NCI-H345 treated with DMSO at 0.1 percent for 48 hours (cell line): ENCODE results near the gene TP53I13.
"Not testable (repeated sequence)": the region's sequence is repeated elsewhere in the genome, so short reads cannot be mapped to it uniquely, and the experiment has no call there.

Source experiments
- DNase-seq: peaks from one replicate; lab custom pipeline; 2025; ENCODE audit not compliant: unreplicated experiment; lab: John Stamatoyannopoulos, UW

The TP53I13 gene, protein sequence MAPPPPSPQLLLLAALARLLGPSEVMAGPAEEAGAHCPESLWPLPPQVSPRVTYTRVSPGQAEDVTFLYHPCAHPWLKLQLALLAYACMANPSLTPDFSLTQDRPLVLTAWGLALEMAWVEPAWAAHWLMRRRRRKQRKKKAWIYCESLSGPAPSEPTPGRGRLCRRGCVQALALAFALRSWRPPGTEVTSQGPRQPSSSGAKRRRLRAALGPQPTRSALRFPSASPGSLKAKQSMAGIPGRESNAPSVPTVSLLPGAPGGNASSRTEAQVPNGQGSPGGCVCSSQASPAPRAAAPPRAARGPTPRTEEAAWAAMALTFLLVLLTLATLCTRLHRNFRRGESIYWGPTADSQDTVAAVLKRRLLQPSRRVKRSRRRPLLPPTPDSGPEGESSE

DNA sequence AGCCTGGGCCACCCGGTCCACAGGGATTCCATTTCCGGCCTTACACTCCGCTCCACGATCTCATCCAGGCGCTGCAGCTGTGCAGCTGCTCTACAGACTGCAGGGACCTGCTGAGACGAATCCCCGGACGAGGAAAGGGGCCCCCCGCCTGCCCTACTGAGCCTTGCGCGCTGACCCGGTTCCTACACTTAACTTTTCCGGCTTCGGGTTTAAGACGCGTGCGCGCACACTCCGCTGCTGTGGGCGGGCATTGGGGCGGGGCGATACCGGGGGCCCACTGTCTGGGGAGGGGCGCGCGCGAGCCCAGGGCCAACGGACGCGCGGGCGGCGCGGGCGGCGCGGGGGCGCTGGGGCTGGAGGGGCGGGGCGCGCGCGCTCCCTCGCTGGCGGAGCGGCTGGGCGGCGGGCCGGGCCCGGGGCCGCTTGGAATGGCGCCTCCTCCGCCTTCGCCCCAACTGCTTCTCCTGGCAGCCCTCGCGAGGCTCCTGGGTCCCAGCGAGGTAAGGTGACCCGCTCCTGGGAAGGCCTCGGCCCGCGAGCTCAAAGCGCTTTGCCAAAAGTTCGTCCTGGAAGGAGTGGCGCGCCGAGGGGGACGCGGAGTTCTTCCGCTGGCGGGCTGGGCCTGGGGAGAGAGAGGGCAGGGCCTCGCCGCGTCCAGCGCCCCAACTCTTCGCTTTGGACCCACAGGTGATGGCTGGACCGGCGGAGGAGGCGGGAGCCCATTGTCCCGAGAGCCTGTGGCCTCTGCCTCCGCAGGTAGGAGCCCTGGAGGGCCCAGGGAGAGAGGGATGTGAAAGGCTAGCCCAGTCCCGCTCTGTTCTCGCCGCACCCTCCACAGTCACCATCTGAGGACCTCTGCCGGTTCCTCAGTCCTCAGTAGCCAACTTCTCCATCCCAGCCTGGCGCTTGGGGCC is at the start of gene TP53I13:
Gene TP53I13, plus strand, starts transcription at position 371 of the 914 bp plus-strand sequence. Its CDS starts 58 bp downstream, at position 429.
- DNase-seq = peak; percentile 33

DNA sequence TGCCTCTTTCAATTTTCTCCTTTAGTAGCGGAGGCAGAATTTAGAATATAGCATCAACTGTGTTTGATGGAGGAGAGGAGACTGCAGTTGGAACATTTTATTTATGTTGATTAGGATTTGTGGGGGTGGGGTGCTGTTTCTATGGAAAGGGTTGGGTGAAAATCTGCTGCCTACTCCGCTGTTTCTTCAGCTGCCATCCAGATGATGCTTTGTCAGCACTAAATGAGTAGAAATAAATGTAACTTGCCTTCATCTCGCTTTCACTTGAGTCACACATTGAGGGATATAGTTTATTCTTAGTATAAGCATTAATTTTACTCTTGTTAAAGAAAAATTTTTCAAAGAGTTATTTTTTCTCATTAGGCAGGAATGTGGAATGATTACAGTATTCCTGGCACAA is 43.8 kb upstream of the TP53I13 start:
- no peak for DNase-seq

DNA sequence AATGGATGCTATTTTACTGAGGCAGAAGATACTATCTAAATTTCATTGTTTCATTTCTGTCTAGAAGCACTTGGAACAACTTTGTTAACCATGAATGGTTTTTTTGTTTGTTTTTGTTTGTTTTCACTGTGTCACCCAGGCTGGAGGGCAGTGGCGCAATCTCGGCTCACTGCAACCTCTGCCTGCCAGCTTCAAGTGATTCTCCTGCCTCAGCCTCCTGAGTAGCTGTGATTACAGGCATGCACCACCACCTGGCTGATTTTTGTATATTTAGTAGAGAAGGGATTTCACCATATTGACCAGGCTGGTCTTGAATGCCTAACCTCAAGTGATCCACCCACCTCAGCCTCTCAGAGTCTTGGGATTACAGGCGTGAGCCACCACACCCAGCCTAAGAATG is 42.2 kb upstream of the TP53I13 start:
- no peak for DNase-seq

DNA sequence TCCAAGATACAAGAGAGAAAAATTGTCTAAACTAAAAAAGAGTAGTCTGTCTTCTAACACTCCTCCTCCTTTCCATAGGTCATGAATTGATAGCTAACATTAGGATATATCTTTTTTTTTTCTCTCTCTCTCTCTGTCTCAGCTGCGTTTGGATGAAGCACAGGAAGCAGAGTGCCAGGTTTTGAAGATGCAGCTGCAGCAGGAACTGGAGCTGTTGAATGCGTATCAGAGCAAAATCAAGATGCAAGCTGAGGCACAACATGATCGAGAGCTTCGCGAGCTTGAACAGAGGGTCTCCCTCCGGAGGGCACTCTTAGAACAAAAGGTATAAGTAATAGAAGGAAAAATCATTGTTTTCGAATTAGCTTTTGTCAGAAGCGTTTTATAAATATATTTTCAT is 34.5 kb upstream of the TP53I13 start:
- DNase-seq = no peak

DNA sequence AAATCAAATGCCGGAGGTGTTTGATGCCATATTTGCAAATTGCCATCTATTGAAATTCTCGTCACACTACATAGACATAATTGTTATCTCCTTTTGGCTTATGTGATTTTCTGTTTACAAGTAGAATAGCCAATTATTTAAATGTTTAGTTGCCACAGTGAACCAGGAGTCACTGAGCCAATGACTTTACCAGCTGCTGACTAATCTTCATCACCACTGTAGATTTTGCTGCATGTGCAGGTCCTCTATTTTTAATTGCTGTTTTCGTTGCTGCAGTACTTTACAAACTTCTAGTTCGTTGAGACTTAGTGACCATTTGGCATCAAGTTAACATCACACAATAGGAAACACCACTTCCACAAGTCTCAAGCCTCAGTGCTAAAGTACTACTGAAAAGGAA is 24.4 kb upstream of the TP53I13 start:
- DNase-seq = no peak

DNA sequence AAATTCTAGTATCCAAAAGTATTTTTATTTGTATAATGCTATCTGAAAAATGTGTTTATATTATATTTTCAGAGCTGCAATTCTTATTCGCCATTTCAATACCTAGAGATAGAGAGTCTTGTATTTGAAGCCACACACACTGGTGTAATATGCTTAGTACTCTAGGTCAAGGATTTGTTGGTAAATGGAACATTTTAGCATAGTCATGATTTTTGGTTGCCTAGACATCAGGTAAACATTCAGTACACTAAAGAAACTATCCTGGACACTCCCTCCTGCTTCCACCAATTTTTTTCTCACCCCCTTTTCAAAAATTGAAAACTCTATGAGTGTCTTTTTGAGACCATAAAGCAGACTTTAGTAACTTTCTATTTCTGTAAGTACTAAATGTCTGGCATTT is 22.4 kb upstream of the TP53I13 start:
- no peak for DNase-seq

DNA sequence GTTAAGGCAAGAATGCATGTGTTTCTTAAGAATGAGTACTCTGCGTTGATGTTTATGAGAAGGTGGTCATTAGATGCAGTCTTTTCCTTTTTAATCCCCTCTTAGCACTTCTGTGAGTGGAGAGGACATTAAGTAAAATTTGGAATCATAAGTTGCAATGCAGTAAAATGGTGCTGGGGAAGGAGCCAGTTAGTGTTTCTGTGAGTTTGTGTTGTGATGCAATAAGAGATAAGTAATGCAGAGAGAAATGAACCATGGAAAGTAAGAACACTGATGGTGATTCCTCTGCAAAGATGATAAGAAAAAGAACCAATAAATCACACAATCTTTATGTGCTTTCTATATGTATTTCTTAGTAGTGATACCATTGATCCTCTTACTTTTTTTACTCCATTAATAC is 21.7 kb upstream of the TP53I13 start:
- DNase-seq = no peak

DNA sequence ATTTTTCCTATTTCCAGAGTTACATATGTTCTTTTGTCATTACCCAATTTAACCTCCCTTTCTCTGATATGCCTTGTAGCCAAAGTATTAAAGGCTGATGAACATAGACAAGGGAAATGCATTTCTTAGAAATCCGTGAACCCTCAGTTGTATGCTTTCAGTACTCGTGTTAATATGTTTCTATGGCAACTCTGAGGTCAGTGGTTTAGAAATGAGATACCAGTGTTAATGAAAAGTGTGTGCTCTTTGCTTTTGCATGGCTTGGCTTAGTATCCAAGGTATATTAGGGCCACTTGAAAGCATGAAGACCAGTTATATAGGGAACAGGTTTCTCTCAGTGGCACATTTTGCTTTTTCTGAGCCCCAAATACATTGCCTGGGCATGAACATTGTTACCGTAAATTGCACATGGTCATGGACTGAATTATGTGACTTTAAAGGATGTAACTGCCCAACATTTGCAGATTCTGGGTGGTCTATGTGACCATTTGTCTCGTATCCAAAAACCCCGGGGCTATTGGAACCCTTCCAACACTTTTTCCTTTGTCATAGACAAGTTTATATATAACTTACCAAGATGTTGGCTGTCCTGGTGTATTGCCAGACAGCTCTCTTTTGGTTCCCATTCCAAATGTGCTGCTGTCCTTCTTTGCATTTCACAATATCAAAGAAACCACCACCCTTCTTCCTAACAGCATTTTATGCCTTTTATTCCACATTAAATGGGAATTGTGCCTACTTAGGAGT is 19.2 kb upstream of the TP53I13 start:
- no peak for DNase-seq

DNA sequence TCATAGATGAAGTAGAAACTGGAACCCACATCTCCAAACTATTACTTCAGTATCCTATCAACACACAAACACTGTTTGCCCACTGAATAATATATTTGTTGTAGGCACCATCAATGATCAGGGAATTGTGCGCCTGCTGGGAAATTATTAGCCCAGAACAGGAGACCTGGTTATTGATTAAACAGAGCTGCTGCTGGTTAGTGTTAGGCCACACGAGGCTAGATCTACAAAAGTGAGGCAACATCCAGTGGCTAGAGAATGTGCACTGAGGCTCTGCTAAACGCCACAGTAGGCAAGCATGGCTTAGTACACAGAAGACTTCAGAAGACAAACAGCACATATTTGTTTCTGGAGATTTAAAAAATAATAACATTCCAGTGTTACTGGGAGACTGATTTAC is 12.7 kb upstream of the TP53I13 start:
- no peak for DNase-seq

DNA sequence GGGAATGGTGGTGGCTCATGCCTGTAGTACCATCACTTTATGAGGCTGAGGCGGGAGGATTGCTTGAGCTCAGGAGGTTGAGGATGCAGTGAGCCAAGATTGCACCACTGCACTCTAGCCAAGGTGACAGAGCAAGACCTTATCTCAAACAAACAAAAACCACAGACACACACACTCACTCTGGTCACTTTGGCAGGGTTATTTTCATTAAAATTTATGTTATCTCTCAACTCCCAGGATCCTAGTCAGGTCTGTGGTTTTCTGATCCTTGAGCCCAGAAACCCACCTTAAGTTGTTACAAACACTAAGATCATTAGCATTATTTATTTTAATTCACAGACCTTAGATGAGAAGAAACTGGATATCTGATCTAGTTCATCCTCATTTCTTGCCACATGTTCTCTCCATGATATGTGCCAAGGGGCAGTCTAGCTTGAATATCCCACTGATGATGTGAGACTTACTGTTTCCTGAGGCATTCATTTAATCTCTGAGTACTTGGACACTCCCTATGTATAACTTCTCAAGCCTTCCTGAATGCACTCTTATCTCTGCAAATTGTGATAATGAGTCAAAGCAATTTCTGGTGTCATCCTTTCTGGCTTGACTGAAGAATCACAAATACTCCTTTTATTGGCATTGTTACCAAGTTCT is 11.3 kb upstream of the TP53I13 start:
- DNase-seq = no peak

DNA sequence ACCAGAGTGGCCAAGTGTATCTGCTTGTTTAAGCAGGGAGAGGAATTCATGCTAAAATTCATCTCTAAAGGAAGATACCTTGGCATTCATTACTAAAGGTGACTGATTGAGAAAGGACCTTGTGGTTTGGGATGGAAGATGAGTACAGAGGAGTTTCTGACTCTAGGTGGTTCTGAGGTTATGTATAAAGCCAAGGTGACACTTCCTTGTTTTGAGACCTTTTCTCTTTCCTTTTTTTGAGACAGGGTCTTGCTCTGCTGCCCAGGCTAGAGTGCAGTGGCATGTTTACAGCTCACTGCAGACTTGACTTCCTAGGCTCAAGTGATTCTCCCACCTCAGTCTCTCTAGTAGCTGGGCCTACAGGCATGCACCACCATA is 10.8 kb upstream of the TP53I13 start:
- no peak for DNase-seq

DNA sequence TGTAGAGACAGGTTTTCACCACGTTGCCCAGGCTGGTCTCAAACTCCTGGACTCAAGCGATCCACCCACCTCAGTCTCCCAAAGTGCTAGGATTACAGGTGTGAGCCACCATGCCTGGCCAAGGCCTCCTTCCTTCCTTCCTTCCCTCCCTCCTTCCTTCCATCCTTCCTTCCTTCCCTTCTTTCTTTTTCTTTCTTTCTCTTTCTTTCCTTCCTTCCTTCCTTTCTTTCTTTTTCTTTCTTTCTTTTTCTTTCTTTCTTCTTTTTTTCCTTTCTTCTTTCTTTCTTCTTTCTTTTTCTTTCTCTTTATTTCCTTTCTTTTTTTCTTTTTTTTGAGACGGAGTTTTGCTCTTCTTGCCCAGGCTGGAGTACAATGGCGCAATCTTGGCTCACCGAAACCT is 10.4 kb upstream of the TP53I13 start:
- DNase-seq = not testable (repeated sequence)

DNA sequence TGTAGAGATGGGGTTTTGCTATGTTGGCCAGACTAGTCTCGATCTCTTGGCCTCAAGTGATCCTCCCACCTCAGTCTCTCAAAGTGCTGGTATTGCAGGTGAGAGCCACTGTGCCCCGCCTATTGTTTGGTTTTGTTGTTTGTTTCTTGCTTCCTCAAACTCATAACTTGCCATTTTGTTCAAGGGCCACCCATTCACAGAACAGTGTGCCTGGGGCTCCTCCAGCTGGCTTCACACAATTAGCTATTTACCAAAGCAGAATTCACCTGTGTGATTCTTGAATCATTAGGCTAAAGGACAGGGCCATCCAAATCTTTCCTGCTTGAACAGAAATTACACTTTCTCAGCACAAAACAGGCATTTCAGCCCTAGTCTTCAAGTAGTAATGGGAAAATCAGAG is 8.9 kb upstream of the TP53I13 start:
- no peak for DNase-seq

DNA sequence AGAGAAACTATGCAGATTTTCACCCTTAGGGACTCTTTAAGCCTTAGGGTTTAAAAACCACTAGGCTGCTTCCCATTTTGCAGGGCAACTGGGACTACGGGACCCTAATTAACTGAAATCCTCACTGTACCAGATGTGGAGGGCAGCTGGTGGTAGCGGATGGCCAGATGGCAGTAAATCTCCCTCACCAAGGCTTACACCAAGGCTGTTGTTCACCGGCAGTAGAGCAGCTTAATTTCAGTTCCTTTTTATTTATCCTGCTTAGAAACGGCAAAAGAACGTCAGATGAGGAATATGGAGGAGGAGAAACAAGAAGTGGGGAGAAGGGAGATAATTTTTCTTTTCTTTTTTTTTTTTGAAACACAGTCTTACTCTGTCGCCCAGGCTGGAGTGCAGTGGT is 8.2 kb upstream of the TP53I13 start:
- DNase-seq = no peak

DNA sequence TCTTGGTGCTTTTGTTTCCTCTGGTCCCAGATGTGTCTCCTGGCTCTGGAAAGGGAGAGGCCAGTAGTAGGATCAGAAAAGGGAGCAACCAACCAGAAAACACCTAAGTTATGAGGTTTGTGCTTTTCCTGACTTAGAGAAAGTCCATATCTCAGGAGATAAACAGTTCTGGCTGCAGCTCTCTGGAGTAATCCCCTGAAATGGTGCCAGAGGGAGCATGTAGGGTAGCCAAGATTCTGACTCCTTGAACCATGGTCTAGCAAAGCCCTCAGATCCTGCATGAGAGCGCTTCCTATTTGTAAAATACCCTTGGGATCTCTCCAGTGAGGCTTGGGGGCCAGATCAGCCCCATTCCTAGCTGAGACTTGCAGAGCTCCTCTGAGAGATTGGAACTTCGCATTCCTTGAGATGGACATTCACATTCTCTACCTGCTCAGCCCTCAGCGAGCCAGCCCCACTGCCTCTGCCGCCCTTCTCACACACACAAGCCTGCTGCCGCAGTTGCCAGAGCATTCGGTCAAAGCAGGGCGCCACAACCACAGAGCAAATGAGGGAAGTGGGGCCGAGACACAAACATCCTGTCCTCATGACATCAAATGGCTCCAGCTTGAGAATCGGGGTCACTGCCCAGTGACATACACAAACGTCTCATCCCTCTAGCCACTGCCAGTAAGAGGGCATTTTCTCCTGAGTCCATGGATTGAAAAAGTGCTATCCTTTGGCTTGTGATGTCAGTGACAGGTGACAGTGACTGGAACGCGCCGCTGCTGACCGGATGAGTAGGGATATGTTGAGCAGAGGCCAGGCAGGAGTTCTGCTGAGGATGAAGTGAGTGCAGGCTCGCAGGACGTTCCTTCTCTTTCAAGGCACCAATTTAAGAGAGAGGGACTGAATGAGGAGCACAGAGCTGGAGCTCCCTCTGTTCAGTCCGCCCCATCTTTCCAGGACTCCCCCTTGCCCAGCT is 6.7 kb upstream of the TP53I13 start:
- DNase-seq = no peak

DNA sequence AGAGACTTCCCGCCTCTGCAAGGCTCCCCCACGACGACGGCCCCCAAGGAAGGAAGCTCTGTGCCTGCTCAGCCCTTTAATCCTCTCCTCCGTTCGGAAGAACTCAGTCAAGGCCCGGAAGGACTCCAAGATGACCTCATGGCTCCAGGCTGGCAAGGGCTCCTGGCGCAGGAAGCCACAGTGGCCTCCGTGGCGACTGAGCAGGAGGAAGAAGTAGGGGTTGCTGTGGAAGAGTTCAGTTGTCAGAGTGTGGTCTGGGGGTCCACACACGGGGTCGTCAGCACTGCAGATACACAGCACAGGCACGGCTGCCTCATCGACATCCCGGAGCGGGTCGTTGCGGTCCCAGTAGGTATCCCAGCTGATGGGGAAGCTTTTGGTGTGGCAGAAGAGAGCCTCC is 5.9 kb upstream of the TP53I13 start:
- DNase-seq = no peak

DNA sequence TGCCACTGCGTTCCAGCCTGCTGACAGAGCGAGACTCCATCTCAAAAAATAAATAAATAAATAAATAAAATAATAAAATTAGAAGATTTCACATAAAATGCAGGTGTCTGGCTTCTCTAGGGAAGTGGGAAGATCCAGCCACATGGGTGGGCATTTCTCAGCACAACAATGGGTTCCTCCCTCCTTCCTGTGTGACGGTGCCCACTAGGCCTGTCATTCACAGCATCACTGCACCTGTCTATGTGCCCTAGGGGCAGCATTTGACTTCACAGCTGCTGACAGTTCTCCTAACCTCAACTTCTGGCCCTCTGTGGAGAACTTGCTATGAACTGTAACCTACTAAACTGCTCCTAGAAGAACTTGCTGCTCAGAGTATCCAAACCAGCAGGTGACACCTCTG is 4.7 kb upstream of the TP53I13 start:
- no peak for DNase-seq

DNA sequence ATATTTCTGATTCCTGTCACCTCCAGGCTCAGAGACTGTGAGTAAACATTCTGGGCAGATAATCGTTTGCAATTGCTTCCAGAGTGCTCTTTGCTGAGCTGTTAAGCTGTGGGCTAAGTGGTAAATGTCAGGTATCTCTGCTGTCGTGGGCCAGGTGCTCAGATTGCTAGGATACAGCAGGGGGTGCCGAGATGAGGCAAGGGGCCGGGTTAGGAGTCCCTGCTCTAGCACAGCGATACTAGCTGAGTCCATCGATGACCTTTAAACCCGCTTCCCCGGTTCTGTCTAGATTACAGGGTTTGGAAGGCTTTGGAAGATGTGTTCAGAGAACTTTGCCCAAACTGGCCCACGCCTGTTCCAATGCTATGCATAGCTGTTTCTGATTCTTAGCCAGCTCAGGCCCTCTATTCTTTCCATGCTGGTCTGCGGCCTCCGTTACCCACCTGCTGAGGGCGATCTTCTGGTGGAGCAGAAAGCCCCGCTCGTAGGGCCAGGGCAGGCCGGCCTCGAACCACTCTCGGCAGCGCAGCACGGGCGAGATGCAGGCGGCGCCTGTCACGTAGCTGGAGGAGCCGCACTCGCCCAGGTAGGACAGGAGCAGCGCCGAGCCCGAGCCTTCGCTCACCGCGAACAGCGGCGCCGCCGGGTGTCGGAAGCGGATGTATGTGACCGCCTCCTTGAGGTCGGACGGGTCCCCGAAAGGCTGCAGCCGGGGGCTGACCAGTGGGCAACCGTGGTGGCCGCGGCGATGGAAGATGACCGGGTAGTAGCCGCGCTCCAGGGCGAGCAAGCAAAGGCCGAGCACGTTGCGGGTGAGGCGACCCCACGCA is 2.6 kb upstream of the TP53I13 start:
- peak; percentile 53 for DNase-seq
